Thyroid gland (tissue), 4 donors: Measurements from ENCODE around the gene TRAF7. TPM values are rescaled to one million over a fixed set of nuclear protein-coding genes. Genes with fewer than 3 reads are reported as not detected.

Experiments
- DNase-seq, 2 donors: peaks; one replicate each; pipeline ENCODE4 v3.0.0-alpha.2; 2019
- H3K27ac ChIP-seq, 3 donors: fragments of 200-600 bp; sonication (generic); 1 replicate in 2 of 3; 2 replicates in 1 of 3; pipeline ENCODE4 v1.5.1; 2016 to 2019; ENCODE audit warnings: mild to moderate bottlenecking in 1 of 3, moderate library complexity in 1 of 3
- H3K27me3 ChIP-seq: fragments of 200-600 bp; sonication (generic); one replicate; pipeline ENCODE4 v1.5.1; 2019
- H3K36me3 ChIP-seq, 2 donors: fragments of 200-600 bp; sonication (generic); one replicate each; pipeline ENCODE4 v1.5.1; 2016 to 2019
- H3K4me1 ChIP-seq, 2 donors: fragments of 200-600 bp; sonication (generic); one replicate each; pipeline ENCODE4 v1.5.1; 2017 to 2019
- H3K4me3 ChIP-seq, 3 donors: fragments of 200-600 bp; sonication (generic); replicated peaks in 1 of 3; 1 replicate in 2 of 3; 2 replicates in 1 of 3; pipeline ENCODE4 v1.5.1; 2016; ENCODE audit warnings: mild to moderate bottlenecking in 1 of 3
- H3K9me3 ChIP-seq: fragments of 200-600 bp; sonication (generic); one replicate; pipeline ENCODE4 v1.5.1; 2017
- POLR2A ChIP-seq, 2 donors: fragments of 450-650 bp; IDR thresholded peaks; one replicate each; pipeline ENCODE4 v1.6.1; 2017; ENCODE audit warnings: antibody characterized with exemption in 2 of 2, mild to moderate bottlenecking in 2 of 2, moderate library complexity in 1 of 2
- WGBS, 2 donors: methylation state at CpG; one replicate each; pipeline ENCODE4 v1.1.5; 2017; 5-methylcytosine and 5-hydroxymethylcytosine counted together
- intact Hi-C: fragments of 100-400 bp; cut with DNase I; formaldehyde crosslinking; loops from one replicate; pipeline ENCODE4 v1.15.1; 2023
- total RNA-seq, 4 donors: library from RNA; depleted of rRNA; stranded (reverse); fragments of >200 nt; gene quantifications; one replicate each; pipeline ENCODE4 v1.2.3, GENCODE V29; 2016
- TF ChIP-seq, protein P1 (sequence below), 6 experiments: fragments of 200-600 bp in 3 of 6; fragments of 450-650 bp in 3 of 6; sonication (generic) in 3 of 6; IDR thresholded peaks; one replicate each; pipeline ENCODE4 v1.5.1; 2016 to 2019; ENCODE audit warnings: antibody characterized with exemption in 6 of 6, mild to moderate bottlenecking in 2 of 6, inconsistent platforms in 1 of 6, moderate library complexity in 1 of 6

The TRAF7 gene
- total RNA-seq, 4 donors from 2014 or later = 27.7 to 51.9 (median 41.5) TPM

DNA sequence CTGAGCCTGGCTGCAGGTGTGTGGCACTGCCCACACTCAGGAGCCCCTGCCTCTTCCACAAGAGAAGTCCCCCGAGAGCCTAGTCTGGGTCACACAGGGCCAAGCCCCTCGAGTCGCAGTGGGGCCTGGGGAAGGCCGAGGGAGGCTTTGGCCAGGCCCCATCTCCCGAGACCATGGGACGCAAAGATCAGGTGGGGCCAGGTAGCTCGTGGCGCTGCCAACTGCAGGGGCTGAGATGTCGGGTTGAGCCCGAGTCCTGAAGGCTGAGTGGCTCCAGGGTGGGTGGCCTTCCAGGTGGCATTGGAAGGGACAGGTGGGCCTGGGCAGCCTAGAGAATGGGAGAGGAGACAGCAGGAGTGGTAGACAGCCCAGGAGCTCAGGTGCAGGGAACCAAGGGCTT lies 6.3 kb downstream of the TRAF7 start:
- 96 to 98% methylated on average over 9 of the region's 10 CpGs for WGBS, 2 donors
- no peak for DNase-seq
- Histone ChIP-seq H3K27me3 (no peaks in the 10 kb centered on the region), H3K36me3 (peaks cover 0 to 5% of the 10 kb centered on the region in 2 donors), H3K9me3 (no peaks in the 10 kb centered on the region), H3K4me1 (peaks cover 4 to 33% of the 10 kb centered on the region in 2 donors), H3K27ac (no peak overlapping the region), H3K4me3 (no peak overlapping the region)
- TF ChIP-seq, protein P1, sequence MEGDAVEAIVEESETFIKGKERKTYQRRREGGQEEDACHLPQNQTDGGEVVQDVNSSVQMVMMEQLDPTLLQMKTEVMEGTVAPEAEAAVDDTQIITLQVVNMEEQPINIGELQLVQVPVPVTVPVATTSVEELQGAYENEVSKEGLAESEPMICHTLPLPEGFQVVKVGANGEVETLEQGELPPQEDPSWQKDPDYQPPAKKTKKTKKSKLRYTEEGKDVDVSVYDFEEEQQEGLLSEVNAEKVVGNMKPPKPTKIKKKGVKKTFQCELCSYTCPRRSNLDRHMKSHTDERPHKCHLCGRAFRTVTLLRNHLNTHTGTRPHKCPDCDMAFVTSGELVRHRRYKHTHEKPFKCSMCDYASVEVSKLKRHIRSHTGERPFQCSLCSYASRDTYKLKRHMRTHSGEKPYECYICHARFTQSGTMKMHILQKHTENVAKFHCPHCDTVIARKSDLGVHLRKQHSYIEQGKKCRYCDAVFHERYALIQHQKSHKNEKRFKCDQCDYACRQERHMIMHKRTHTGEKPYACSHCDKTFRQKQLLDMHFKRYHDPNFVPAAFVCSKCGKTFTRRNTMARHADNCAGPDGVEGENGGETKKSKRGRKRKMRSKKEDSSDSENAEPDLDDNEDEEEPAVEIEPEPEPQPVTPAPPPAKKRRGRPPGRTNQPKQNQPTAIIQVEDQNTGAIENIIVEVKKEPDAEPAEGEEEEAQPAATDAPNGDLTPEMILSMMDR (IDR thresholded peaks at IDR 0.05) = no peak
- TF ChIP-seq POLR2A (IDR thresholded peaks at IDR 0.05) = no peak
- intact Hi-C loops = no loop called here

DNA sequence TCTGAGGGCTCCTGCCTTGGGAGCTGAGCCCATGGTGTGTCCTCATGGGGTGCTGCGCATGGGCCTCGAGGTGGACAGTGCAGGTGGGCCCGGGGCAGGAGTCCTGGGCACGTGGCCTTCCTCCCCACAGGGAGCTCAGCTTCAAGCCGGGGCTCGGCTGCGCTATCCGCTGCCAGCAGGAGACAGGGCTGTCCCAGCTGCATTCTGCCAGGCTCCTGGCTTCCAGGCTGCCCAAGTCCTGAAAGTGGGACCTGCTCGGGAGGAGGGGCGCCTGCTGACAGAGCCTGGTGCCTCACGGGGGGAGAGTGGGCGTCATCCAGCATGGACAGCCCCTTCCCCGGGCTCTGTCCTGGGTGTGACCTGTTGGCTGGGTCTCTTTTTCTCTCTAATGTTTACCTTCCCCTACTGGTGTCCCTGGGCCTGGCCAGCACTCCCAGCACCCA lies 7.1 kb downstream of the TRAF7 start:
- H3K27ac ChIP-seq = no peak overlapping the region
- no peaks in the 10 kb centered on the region for H3K9me3 ChIP-seq
- no peak for DNase-seq
- H3K27me3 ChIP-seq = no peaks in the 10 kb centered on the region
- no peak for TF ChIP-seq POLR2A (IDR thresholded peaks at IDR 0.05)
- intact Hi-C loops = no loop called here
- H3K36me3 ChIP-seq = peaks cover 0 to 5% of the 10 kb centered on the region in 2 donors
- H3K4me3 ChIP-seq = no peak overlapping the region
- peaks cover 4 to 26% of the 10 kb centered on the region in 2 donors for H3K4me1 ChIP-seq
- WGBS, 2 donors = 89 to 90% methylated on average over 5 to 11 of the region's 13 CpGs

DNA sequence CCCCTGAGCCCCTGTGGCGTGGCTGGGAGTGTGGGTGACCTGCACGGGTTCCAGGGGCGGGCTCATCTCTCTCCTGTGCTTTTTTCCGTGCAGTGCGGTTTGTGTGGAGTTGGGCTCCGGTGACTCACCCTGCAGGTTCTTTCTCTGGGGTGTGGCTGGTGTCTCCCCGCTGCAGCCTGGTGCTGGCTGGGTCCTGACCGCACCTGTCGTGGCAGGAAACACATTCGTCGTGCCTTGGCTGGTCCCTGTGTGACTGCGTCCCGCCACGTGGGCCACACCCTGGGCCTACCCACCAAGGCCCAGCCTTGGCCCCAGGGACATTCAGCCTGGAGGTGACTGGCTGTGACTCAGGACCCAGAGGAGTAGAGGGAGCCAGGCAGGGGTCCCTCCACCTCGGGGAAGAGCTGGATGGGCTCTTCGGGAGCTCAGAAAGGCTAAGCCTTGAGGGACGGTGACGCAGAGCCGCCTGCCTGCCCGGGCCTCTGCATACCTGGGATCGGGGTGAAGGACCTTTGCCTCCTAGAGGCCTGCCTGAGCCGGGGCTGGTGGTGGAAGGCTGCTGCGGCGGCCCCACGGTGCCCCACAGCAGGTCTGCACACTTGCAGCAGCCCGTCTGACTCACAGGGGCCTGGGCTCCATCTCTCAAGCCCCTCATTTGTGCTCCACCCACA lies 7.8 kb downstream of the TRAF7 start:
- DNase-seq = no peak
- peaks cover 0 to 5% of the 10 kb centered on the region in 2 donors for H3K36me3 ChIP-seq
- TF ChIP-seq, protein P1 (IDR thresholded peaks at IDR 0.05) = no peak
- no peak for TF ChIP-seq POLR2A (IDR thresholded peaks at IDR 0.05)
- peaks cover 4 to 21% of the 10 kb centered on the region in 2 donors for H3K4me1 ChIP-seq
- intact Hi-C loops = no loop called here
- H3K27ac ChIP-seq = no peak overlapping the region
- H3K9me3 ChIP-seq = no peaks in the 10 kb centered on the region
- no peaks in the 10 kb centered on the region for H3K27me3 ChIP-seq
- 87 to 92% methylated on average over 6 to 18 of the region's 26 CpGs for WGBS, 2 donors
- H3K4me3 ChIP-seq = no peak overlapping the region

DNA sequence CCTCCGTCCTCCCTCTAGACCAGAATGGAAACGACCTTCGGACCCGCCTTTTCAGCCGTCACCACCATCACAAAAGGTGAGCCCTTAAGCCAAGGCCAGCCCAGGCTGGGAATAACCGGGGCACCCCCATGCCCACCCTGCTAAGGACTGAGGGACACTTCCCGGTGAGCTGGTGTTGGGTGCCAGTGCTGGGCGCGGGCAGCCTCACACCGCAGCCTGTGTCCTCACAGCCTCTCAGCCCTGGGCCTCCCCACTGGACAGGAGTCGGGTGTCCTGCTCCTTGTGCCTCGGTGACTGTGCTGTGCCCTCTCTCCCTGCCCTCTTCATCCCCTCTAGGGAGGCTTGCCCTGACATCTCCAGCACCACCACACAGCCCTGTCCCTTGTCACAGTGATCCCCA lies 10.3 kb downstream of the TRAF7 start:
- no peak for DNase-seq
- intact Hi-C loops = no loop called here
- Histone ChIP-seq H3K4me3 (no peak overlapping the region), H3K27ac (no peak overlapping the region), H3K27me3 (no peaks in the 10 kb centered on the region), H3K36me3 (peaks cover 0 to 5% of the 10 kb centered on the region in 2 donors), H3K4me1 (peaks cover 0 to under 1% of the 10 kb centered on the region in 2 donors), H3K9me3 (no peaks in the 10 kb centered on the region)
- WGBS, 2 donors = 96 to 97% methylated on average over 10 to 11 of the region's 12 CpGs
- no peak for TF ChIP-seq POLR2A (IDR thresholded peaks at IDR 0.05)
- TF ChIP-seq, protein P1 (IDR thresholded peaks at IDR 0.05) = no peak

DNA sequence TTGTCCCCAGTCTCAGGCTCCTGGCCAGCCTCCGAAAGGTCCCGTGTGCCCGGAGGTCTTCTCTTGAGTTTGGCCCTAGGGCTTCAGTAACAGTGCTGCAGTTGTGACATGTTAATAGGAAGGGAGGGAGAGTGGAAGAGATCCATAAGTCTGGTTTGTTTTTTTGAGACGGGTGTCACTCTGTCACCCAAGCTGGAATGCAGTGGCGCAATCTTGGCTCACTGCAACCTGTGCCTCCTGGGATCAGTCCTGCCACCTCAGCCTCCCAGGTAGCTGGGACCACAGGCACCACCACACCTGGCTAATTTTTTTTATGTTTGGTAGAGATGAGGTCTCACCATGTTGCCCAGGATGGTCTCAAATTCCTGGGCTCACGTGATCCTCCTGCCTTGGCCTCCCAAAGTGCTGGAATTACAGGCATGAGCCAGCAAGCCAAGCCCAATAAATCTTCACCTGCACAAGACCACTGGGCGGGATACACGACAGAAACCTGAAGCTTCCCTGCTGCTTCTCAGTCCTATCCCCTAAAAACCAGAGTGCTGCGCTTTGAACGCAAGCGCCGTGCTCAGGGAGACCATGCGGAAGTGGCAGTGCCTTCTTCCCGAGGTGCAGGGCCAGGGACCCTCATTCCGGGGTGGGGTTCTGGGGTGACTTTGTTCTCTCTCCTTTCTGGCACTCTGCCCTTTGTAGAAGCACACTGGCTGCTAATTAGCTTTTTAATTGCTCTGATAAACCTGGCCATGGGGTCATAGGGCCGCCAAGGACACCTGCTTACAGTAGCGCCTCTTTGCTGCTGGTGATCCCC lies 10.9 kb downstream of the TRAF7 start:
- no peak overlapping the region for H3K4me3 ChIP-seq
- intact Hi-C loops = no loop called here
- H3K27ac ChIP-seq = no peak overlapping the region
- 95 to 96% methylated on average over 10 to 16 of the region's 17 CpGs for WGBS, 2 donors
- H3K9me3 ChIP-seq = no peaks in the 10 kb centered on the region
- no peak for TF ChIP-seq POLR2A (IDR thresholded peaks at IDR 0.05)
- TF ChIP-seq, protein P1 (IDR thresholded peaks at IDR 0.05) = no peak
- peaks cover 0 to 5% of the 10 kb centered on the region in 2 donors for H3K36me3 ChIP-seq
- H3K4me1 ChIP-seq = no peaks in the 10 kb centered on the region
- H3K27me3 ChIP-seq = no peaks in the 10 kb centered on the region
- no peak for DNase-seq
